ENCODE data around the gene ATXN7L3.

ATXN7L3 gene

GRCh38 chr17:44218344-44219107 lies 18.8 kb upstream of the ATXN7L3 start:
- DNase-seq, result peak; percentile 95

GRCh38 chr17:44217738-44218343 lies 18.2 kb upstream of the ATXN7L3 start:
- DNase-seq, result no peak

GRCh38 chr17:44216694-44217093 lies 17.0 kb upstream of the ATXN7L3 start:
- DNase-seq, result no peak

- DNase-seq, result no peak
Measured at GRCh38 chr17:44216173-44216572, 16.5 kb upstream of the ATXN7L3 start.

- no peak for DNase-seq
Measured at GRCh38 chr17:44214896-44215295, 15.2 kb upstream of the ATXN7L3 start.

- no peak for DNase-seq
Measured at GRCh38 chr17:44214230-44214494, 14.5 kb upstream of the ATXN7L3 start.

- DNase-seq, result no peak
Measured at GRCh38 chr17:44213403-44214229, 13.9 kb upstream of the ATXN7L3 start.

GRCh38 chr17:44212507-44213402 lies 13.1 kb upstream of the ATXN7L3 start:
- DNase-seq, result no peak

GRCh38 chr17:44211281-44212265 lies 11.9 kb upstream of the ATXN7L3 start:
- no peak for DNase-seq

GRCh38 chr17:44210342-44211192 lies 10.9 kb upstream of the ATXN7L3 start:
- DNase-seq, result peak; percentile 85

- DNase-seq, result no peak
Measured at GRCh38 chr17:44209786-44210341, 10.2 kb upstream of the ATXN7L3 start.

GRCh38 chr17:44207743-44208142 lies 8.1 kb upstream of the ATXN7L3 start:
- no peak for DNase-seq

- DNase-seq, result no peak
Measured at GRCh38 chr17:44207319-44207718, 7.6 kb upstream of the ATXN7L3 start.

GRCh38 chr17:44206825-44207155 lies 7.1 kb upstream of the ATXN7L3 start:
- no peak for DNase-seq

- DNase-seq, result no peak
Measured at GRCh38 chr17:44205962-44206824, 6.5 kb upstream of the ATXN7L3 start.

GRCh38 chr17:44204441-44204882 lies 4.8 kb upstream of the ATXN7L3 start:
- DNase-seq, result peak; percentile 60

GRCh38 chr17:44203731-44204440 lies 4.2 kb upstream of the ATXN7L3 start:
- DNase-seq, result peak; percentile 52

- no peak for DNase-seq
Measured at GRCh38 chr17:44202756-44203155, 3.1 kb upstream of the ATXN7L3 start.
